Thymus (tissue), 11 donors: ENCODE data around the gene ZNF451. TPM values are rescaled to one million over a fixed set of nuclear protein-coding genes. Genes with fewer than 3 reads are reported as not detected.

Experiments
- DNase-seq, 9 donors: peaks; one replicate each; pipeline ENCODE4 v3.0.0-alpha.2; 2013; ENCODE audit warnings: low spot score in 9 of 9, low read depth in 6 of 9, missing footprints in 1 of 9
- H3K27ac ChIP-seq, 2 donors: one replicate each; pipeline ENCODE4 v1.5.1; 2013; ENCODE audit warnings: control low read depth in 1 of 2, low read depth in 1 of 2, low read length in 1 of 2, mild to moderate bottlenecking in 1 of 2, moderate library complexity in 1 of 2
- H3K27me3 ChIP-seq, 2 donors: one replicate each; pipeline ENCODE4 v1.5.1; 2013; ENCODE audit warnings: low read length in 1 of 2; ENCODE audit not compliant: control insufficient read depth in 2 of 2, insufficient read depth in 1 of 2
- H3K36me3 ChIP-seq, 2 donors: one replicate each; pipeline ENCODE4 v1.5.1; 2013; ENCODE audit warnings: low read length in 1 of 2, mild to moderate bottlenecking in 1 of 2, moderate library complexity in 1 of 2; ENCODE audit not compliant: control insufficient read depth in 2 of 2, insufficient read depth in 2 of 2
- H3K4me1 ChIP-seq, 2 donors: one replicate each; pipeline ENCODE4 v1.5.1; 2013; ENCODE audit warnings: low read length in 2 of 2; ENCODE audit not compliant: control insufficient read depth in 2 of 2, insufficient read depth in 2 of 2
- H3K4me3 ChIP-seq, 2 donors: one replicate each; pipeline ENCODE4 v1.5.1; 2013; ENCODE audit warnings: low read length in 2 of 2, control low read depth in 1 of 2, mild to moderate bottlenecking in 1 of 2
- H3K9me3 ChIP-seq, 2 donors: one replicate each; pipeline ENCODE4 v1.5.1; 2013; ENCODE audit warnings: low read length in 1 of 2, mild to moderate bottlenecking in 1 of 2; ENCODE audit not compliant: control insufficient read depth in 2 of 2, insufficient read depth in 1 of 2
- WGBS: extraction: QIAGEN DNeasy Blood & Tissue Kit; methylation state at CpG from one replicate; pipeline ENCODE4 v1.1.7; 2013; 5-methylcytosine and 5-hydroxymethylcytosine counted together
- polyA plus RNA-seq: library from polyadenylated mRNA; stranded (reverse); fragments of 200-250 nt; gene quantifications from one replicate; pipeline ENCODE4 v1.2.3, GENCODE V29; 2013
- total RNA-seq: library from RNA; stranded (reverse); fragments of 120-200 nt; gene quantifications from one replicate; pipeline ENCODE4 v1.2.4, GENCODE V29; 2013
- donor health status: healthy.

ZNF451 gene
- total and polyA plus RNA-seq, 2 donors, result 27.2 to 34.0 TPM

DNA sequence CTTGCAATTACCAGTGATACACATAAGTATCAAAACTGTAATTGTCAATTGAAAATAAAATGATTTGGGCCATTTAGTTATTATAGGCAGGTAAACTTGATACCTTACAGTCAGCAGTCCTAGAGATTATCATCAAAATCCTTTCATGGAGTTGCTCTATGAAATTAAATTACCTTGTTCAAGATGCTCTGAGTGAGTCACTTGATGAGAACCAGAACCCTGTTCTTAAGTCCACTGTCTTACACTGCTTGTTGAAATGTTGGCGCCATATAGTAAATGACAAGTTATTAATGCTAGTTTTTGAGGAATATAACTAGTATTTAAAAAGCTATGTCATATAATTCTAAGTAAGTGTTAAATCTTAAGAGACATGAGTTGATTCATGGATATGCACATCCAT is 45.0 kb downstream of the ZNF451 start:
- H3K27me3 ChIP-seq, result no peaks in the 10 kb centered on the region
- peaks cover 5 to 21% of the 10 kb centered on the region in 2 donors for H3K36me3 ChIP-seq
- H3K4me3 ChIP-seq, result no peak overlapping the region
- 97% methylated on average over 1 of the region's 1 CpG for WGBS
- no peak for DNase-seq
- H3K27ac ChIP-seq, result no peak overlapping the region
- H3K9me3 ChIP-seq, result no peaks in the 10 kb centered on the region
- H3K4me1 ChIP-seq, result no peaks in the 10 kb centered on the region

DNA sequence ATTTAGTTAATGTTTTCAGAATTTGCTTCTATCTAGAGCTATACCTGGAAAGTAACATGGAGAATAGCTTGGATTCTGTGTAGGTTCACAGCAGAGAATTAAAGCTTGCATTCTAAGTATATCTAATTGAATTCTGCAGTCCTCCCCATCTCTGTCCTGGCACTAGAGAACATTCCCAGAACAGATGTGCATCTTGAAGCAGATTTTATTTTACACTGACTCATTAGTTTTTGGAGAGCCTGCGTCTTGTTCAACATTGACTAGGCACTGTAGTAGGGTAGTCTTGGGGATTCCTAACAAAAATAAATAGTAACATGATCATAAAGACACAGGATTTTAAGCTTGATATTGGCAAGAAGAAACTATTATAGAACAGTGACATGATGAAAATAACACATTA is 45.9 kb downstream of the ZNF451 start:
- Histone ChIP-seq H3K4me1 (no peaks in the 10 kb centered on the region), H3K9me3 (no peaks in the 10 kb centered on the region), H3K4me3 (no peak overlapping the region), H3K27ac (no peak overlapping the region), H3K27me3 (no peaks in the 10 kb centered on the region), H3K36me3 (peaks cover 5 to 21% of the 10 kb centered on the region in 2 donors)
- WGBS, result 99% methylated on average over 1 of the region's 1 CpG
- DNase-seq, result no peak

DNA sequence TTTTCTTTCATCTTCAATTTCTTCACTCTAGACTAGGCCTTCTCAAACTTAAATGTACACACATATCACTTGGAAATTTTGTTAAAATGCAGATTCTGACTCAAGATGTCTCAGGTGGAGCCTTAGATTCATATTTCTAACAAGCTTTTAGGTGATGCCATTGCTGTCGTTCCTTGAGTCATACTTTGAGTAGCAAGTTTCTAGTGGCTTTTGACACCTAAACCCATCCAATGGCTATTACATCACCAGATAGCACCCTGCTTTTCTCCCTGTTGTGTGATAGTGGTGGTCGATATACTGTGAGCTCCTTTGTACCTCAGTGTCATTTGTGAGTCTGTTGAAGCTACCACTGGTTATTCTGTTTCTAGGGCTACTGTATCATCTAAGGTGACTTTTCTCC is 47.4 kb downstream of the ZNF451 start:
- no peak overlapping the region for H3K27ac ChIP-seq
- peaks cover 5 to 28% of the 10 kb centered on the region in 2 donors for H3K36me3 ChIP-seq
- H3K9me3 ChIP-seq, result no peaks in the 10 kb centered on the region
- no peak overlapping the region for H3K4me3 ChIP-seq
- H3K4me1 ChIP-seq, result no peaks in the 10 kb centered on the region
- H3K27me3 ChIP-seq, result no peaks in the 10 kb centered on the region
- no peak for DNase-seq
- 97% methylated on average over 2 of the region's 2 CpGs for WGBS

DNA sequence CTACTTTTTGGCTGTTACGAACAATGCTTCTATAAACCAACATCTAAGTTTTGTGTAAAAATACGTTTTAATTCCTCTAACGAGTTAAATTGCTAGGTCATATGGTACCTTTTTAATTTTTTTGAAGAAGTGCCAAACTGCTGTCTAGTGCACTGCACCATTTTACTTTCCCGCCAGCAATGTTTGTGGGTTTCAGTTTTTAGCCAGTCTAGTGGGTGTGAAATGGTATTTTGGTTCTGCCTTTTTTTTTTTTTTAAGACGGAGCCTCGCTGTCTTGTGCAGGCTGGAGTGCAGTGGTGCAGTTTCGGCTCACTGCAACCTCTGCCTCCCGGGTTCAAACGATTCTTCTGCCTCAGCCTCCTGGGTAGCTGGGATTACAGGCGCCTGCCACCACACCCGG is 48.0 kb downstream of the ZNF451 start:
- no peaks in the 10 kb centered on the region for H3K9me3 ChIP-seq
- DNase-seq, result no peak
- no peaks in the 10 kb centered on the region for H3K4me1 ChIP-seq
- H3K27ac ChIP-seq, result no peak overlapping the region
- peaks cover 5 to 29% of the 10 kb centered on the region in 2 donors for H3K36me3 ChIP-seq
- 98% methylated on average over 11 of the region's 11 CpGs for WGBS
- no peaks in the 10 kb centered on the region for H3K27me3 ChIP-seq
- no peak overlapping the region for H3K4me3 ChIP-seq

DNA sequence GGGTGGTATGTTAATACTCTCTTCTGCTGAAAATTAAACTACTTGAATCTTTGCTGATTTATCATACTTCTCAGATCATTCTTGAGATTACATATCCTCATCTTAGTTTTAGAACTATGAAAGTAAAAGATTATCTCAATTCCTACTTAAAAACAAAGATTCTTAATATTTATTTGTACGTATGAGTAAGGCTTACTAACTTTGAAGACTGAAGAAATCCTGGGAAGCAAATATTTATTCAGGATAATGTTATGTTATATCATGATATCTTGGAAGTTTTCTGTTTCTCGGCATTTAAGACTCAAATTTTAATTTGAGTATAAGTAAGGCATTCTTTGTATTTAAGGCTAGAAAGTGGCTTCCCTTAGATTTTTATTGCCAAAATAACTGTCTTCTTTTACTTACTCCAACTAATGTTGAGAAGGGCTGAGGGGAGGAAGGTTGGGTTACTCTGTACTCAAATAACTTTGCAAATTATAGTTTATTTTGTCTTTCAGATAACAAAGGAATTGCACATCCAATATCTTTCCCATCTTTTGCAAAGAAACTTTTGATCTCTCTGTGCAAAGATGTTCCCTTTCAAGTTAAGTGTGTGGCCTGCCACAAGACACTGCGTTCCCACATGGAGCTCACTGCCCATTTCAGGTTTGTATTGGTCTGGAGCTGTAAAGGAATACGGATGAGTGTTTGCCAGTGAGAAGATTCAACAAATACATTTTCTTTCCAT is 51.6 kb downstream of the ZNF451 start:
- no peak for DNase-seq
- peaks cover 0 to 15% of the 10 kb centered on the region in 2 donors for H3K36me3 ChIP-seq
- 98% methylated on average over 4 of the region's 4 CpGs for WGBS

DNA sequence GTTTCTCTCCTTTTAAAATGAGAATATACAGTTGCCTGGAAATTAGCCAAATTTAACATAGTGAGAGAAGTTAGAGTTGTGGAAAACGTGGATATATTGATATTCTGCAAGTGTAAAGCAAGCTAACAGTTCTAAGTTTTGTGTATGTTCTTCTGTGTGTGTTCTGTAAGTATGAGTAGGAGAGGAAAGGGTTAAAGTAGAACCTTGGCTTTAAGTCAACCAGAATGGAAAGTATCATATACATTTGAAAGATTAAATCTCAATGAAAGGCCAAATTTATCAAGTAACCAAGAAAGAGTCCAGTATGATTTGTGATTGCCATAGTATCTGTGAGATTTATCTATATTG is 52.2 kb downstream of the ZNF451 start:
- Histone ChIP-seq H3K4me3 (no peak overlapping the region), H3K36me3 (peaks cover 2 to 18% of the 10 kb centered on the region in 2 donors), H3K27ac (no peak overlapping the region), H3K9me3 (no peaks in the 10 kb centered on the region), H3K4me1 (no peaks in the 10 kb centered on the region), H3K27me3 (no peaks in the 10 kb centered on the region)
- 96% methylated on average over 1 of the region's 1 CpG for WGBS
- DNase-seq, result no peak

More for the DNA sequence above, 51.6 kb downstream of the ZNF451 start:
- H3K27ac ChIP-seq, result no peak overlapping the region
- no peaks in the 10 kb centered on the region for H3K27me3 ChIP-seq
- H3K4me3 ChIP-seq, result no peak overlapping the region
- no peaks in the 10 kb centered on the region for H3K4me1 ChIP-seq
- no peaks in the 10 kb centered on the region for H3K9me3 ChIP-seq

DNA sequence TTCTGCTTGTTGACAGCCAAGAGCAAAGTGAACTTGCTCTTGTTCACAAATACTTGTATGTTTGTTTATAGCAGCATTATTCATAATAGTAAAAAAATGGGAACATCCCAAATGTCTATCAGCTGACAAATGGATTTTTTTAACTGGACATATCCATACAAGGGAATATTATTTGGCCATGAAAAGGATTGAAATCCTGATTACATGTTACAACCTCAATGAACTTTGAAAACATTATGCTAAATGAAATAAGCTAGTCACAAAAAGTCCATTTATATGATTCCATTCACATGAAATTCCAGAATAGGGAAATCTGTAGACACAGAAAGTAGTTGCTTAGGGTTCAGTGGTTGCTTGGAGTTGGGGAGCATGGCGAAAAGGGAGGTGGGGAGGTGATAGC is 53.7 kb downstream of the ZNF451 start:
- Histone ChIP-seq H3K4me1 (no peaks in the 10 kb centered on the region), H3K9me3 (no peaks in the 10 kb centered on the region), H3K4me3 (no peak overlapping the region), H3K27ac (no peak overlapping the region), H3K27me3 (no peaks in the 10 kb centered on the region), H3K36me3 (peaks cover 12 to 27% of the 10 kb centered on the region in 2 donors)
- no peak for DNase-seq
- 96% methylated on average over 1 of the region's 1 CpG for WGBS

DNA sequence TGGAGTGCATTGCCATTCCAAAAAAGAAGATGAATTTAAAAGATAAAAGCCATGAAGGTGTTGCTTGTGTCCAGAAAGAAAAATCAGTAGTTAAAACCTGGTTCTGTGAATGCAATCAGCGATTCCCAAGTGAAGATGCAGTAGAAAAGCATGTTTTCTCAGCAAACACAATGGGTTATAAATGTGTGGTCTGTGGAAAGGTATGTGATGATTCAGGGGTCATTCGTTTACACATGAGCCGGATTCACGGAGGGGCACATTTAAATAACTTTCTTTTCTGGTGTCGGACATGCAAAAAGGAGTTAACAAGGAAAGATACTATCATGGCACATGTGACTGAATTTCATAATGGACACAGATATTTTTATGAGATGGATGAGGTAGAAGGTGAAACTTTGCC is 57.4 kb downstream of the ZNF451 start:
- Histone ChIP-seq H3K9me3 (no peaks in the 10 kb centered on the region), H3K36me3 (peaks cover 12 to 27% of the 10 kb centered on the region in 2 donors), H3K4me1 (no peaks in the 10 kb centered on the region), H3K27ac (no peak overlapping the region), H3K27me3 (no peaks in the 10 kb centered on the region), H3K4me3 (no peak overlapping the region)
- no peak for DNase-seq
- WGBS, result 98% methylated on average over 5 of the region's 5 CpGs

DNA sequence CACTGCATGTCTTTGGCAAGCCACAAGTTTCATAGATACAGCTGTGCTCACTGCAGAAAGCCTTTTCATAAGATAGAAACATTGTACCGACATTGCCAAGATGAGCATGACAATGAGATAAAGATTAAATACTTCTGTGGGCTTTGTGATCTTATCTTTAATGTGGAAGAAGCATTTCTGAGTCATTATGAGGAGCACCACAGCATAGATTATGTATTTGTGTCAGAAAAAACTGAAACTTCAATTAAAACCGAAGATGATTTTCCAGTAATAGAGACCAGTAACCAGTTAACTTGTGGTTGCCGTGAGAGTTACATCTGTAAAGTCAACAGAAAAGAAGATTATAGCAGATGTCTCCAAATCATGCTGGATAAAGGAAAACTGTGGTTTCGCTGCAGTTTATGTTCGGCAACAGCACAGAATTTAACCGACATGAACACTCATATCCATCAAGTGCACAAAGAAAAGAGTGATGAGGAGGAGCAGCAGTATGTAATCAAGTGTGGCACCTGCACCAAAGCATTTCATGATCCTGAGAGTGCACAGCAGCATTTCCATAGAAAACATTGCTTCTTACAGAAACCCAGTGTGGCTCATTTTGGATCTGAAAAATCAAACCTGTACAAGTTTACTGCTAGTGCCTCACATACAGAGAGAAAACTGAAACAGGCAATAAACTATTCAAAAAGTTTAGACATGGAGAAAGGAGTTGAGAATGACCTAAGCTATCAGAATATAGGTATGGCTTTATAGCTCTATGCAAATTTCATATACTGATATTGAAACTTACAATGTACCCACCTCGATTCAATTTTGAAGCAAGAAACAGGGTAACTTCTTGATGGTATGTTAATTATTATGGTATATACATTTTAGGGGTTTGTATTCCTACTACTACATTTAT is 58.2 kb downstream of the ZNF451 start:
- Histone ChIP-seq H3K36me3 (peaks cover 12 to 28% of the 10 kb centered on the region in 2 donors), H3K27me3 (no peaks in the 10 kb centered on the region), H3K27ac (no peak overlapping the region), H3K9me3 (no peaks in the 10 kb centered on the region), H3K4me1 (no peaks in the 10 kb centered on the region), H3K4me3 (no peak overlapping the region)
- no peak for DNase-seq
- 57% methylated on average over 7 of the region's 7 CpGs for WGBS
